Stomach (tissue), 4 donors: Measurements from ENCODE around the gene DPP8.

Experiments
- CTCF ChIP-seq, 7 experiments: fragments of 450-650 bp in 4 of 7; fragments of 200-600 bp in 3 of 7; sonication (generic) in 3 of 7; IDR thresholded peaks; one replicate each; pipeline ENCODE4 v1.5.1; 2016 to 2019; ENCODE audit warnings: antibody characterized with exemption in 7 of 7, control low read depth in 2 of 7, mild to moderate bottlenecking in 1 of 7
- POLR2A ChIP-seq, 4 donors: fragments of 450-650 bp; IDR thresholded peaks; one replicate each; pipeline ENCODE4 v1.6.1; 2016; ENCODE audit warnings: antibody characterized with exemption in 4 of 4, control low read depth in 2 of 4, mild to moderate bottlenecking in 1 of 4, moderate library complexity in 1 of 4

DNA sequence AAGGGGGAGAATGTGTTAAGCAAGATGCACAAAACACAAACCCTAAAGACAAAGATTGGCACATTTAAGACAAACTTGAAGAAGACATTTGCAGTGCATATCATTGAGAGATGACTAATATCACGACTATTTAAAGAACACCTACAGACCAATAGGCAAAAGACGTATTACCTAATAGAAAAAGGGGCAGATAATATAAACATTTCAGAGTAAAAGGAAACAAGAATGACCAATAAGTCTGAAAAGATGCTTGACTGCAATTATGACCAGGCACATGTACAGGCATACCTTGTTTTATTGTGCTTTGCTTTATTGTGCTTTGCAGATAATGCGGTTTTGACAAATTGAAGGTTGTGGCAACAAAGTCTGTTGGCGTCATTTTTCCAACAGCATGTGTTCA is 17.7 kb upstream of the DPP8 start:
- TF ChIP-seq CTCF (IDR thresholded peaks at IDR 0.05) = no peak
- no peak for TF ChIP-seq POLR2A (IDR thresholded peaks at IDR 0.05)
